Measurements from ENCODE around the gene GOLGA8M. TPM values are rescaled to one million over a fixed set of nuclear protein-coding genes. Genes with fewer than 3 reads are reported as not detected.
"Not testable (repeated sequence)": the region's sequence is repeated elsewhere in the genome, so short reads cannot be mapped to it uniquely, and the experiment has no call there.

The GOLGA8M gene, protein sequence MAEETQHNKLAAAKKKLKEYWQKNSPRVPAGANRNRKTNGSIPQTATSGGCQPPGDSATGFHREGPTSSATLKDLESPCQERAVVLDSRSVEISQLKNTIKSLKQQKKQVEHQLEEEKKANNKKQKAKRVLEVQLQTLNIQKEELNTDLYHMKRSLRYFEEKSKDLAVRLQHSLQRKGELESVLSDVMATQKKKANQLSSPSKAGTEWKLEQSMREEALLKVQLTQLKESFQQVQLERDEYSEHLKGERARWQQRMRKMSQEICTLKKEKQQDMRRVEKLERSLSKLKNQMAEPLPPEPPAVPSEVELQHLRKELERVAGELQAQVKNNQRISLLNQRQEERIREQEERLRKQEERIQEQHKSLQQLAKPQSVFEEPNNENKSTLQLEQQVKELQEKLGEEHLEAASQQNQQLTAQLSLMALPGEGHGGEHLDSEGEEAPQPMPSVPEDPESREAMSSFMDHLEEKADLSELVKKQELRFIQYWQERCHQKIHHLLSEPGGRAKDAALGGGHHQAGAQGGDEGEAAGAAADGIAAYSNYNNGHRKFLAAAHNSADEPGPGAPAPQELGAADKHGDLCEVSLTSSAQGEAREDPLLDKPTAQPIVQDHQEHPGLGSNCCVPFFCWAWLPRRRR
- total RNA-seq (0.24 TPM), polyA plus RNA-seq (0.21 TPM)
- long read RNA-seq, donor 1, result 0 reads
- long read RNA-seq, donor 2, result 0 reads
- long read RNA-seq, donor 3, result 0 reads
- long read RNA-seq, donor 4, result 0 reads
- long read RNA-seq, donor 5, result 0 reads
- long read RNA-seq, donor 6, result 0 reads
- long read RNA-seq, donor 7, result 0 reads
- long read RNA-seq, donor 8, result 0 reads
- long read RNA-seq, donor 9, result 0 reads
- long read RNA-seq, donor 10, result 0 reads

DNA sequence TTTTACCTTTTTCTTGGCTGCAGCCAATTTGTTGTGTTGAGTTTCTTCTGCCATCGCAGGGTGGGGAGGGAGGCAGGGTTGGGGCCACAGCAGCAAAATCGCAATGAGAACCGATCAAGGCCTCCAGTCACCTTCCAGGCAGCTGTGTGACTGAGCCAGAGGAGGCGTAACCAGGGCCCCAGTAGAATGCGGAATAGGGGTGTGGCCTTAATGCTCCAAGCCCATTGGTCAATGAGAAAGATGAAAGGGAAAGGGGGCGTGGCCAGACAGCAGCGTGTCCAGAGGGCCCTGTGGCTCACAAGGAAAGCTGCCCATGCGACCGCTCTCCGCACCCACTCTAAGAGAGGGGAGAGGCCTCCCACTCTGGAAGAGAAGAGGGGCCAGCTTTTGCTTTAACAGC lies at the start of gene GOLGA8M:
GOLGA8M (minus strand) TSS at position 152 of the 400 bp plus-strand sequence; CDS start at position 54, 98 bp downstream.
- H3K4me3 ChIP-seq (ENCODE audit: low read length in 2 of 2); H3K36me3 ChIP-seq (ENCODE audit: control insufficient read depth in 2 of 2, insufficient read depth in 2 of 2, low read length in 1 of 2); H3K4me1 ChIP-seq (ENCODE audit: control insufficient read depth in 2 of 2, insufficient read depth in 2 of 2, low read length in 2 of 2); H3K27me3 ChIP-seq (ENCODE audit: control insufficient read depth in 2 of 2, insufficient read depth in 1 of 2, low read length in 1 of 2); DNase-seq (ENCODE audit: low read depth in 6 of 9, low spot score in 9 of 9); H3K9me3 ChIP-seq (ENCODE audit: control insufficient read depth in 2 of 2, insufficient read depth in 1 of 2, low read length in 1 of 2); H3K27ac ChIP-seq (ENCODE audit: low read depth in 1 of 2, low read length in 1 of 2): not testable (repeated sequence)
- 100% methylated on average over 2 of the region's 10 CpGs for WGBS

DNA sequence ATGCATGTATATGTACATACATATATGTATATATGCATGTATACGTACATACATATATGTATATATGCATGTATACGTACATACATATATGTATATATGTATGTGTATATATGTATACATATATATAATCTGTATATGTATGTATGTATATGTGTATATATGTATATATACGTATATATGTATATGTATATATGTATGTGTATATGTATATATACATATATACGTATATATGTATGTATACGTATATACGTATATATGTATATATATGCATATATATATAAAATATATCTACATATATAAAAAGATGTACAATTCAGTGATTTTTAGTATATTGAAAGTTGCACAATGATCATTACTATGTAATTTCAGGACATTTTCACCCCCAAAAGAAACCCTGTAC lies 30.7 kb upstream of the GOLGA8M start:
- 82% methylated on average over 6 of the region's 6 CpGs for WGBS
- H3K36me3 ChIP-seq (ENCODE audit: control insufficient read depth in 2 of 2, insufficient read depth in 2 of 2, low read length in 1 of 2); H3K4me1 ChIP-seq (ENCODE audit: control insufficient read depth in 2 of 2, insufficient read depth in 2 of 2, low read length in 2 of 2); H3K27ac ChIP-seq (ENCODE audit: low read depth in 1 of 2, low read length in 1 of 2); H3K27me3 ChIP-seq (ENCODE audit: control insufficient read depth in 2 of 2, insufficient read depth in 1 of 2, low read length in 1 of 2); H3K9me3 ChIP-seq (ENCODE audit: control insufficient read depth in 2 of 2, insufficient read depth in 1 of 2, low read length in 1 of 2); DNase-seq (ENCODE audit: low read depth in 6 of 9, low spot score in 9 of 9); H3K4me3 ChIP-seq (ENCODE audit: low read length in 2 of 2): not testable (repeated sequence)

DNA sequence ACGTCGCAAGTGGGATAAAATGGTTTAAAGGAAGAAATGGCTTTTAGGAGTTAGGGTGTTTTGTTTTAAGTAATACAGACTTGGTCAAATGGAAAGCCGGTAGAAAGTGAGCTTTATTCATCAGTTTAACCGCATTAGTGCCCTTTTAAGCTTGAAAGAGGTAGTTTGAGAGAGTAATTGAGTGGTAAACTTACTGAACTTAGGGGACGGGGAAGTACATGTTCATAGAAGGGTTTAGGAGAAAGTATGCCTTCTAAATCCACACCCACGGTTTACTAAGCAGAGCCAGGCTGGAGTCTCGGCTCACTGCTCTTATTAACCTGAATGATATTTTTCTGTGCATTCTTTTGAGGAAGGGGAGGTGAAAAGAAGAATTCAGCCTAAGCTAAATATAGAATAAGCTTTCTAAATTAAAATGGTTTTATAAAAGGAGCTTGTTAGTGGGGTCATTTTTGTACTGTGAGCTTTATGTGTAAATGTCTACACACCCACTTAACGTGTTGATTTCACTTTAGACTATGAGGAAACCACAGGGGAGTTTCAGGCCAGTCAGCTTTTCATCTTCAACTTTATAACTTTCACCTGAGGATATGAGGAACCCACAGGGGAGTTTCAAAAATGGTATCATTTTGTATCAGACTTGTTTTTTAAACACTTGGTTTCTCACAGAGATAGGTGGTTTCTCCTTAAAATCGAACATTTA lies 26.5 kb upstream of the GOLGA8M start:
- WGBS, result 15% methylated on average over 8 of the region's 9 CpGs
- H3K27me3 ChIP-seq (ENCODE audit: control insufficient read depth in 2 of 2, insufficient read depth in 1 of 2, low read length in 1 of 2); H3K4me1 ChIP-seq (ENCODE audit: control insufficient read depth in 2 of 2, insufficient read depth in 2 of 2, low read length in 2 of 2); H3K27ac ChIP-seq (ENCODE audit: low read depth in 1 of 2, low read length in 1 of 2); H3K9me3 ChIP-seq (ENCODE audit: control insufficient read depth in 2 of 2, insufficient read depth in 1 of 2, low read length in 1 of 2); H3K4me3 ChIP-seq (ENCODE audit: low read length in 2 of 2); H3K36me3 ChIP-seq (ENCODE audit: control insufficient read depth in 2 of 2, insufficient read depth in 2 of 2, low read length in 1 of 2): not testable (repeated sequence)
- DNase-seq (ENCODE audit: low read depth in 6 of 9, low spot score in 9 of 9), result peak in 1 of 9 donors; percentile 37

DNA sequence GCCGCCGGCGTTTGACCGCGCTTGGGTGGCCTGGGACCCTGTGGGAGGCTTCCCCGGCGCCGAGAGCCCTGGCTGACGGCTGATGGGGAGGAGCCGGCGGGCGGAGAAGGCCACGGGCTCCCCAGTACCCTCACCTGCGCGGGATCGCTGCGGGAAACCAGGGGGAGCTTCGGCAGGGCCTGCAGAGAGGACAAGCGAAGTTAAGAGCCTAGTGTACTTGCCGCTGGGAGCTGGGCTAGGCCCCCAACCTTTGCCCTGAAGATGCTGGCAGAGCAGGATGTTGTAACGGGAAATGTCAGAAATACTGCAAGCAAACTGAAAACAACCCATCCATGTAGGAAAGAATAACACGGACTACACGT lies 26.0 kb upstream of the GOLGA8M start:
- not testable (repeated sequence) for DNase-seq (ENCODE audit: low read depth in 6 of 9, low spot score in 9 of 9); H3K27me3 ChIP-seq (ENCODE audit: control insufficient read depth in 2 of 2, insufficient read depth in 1 of 2, low read length in 1 of 2); H3K36me3 ChIP-seq (ENCODE audit: control insufficient read depth in 2 of 2, insufficient read depth in 2 of 2, low read length in 1 of 2); H3K9me3 ChIP-seq (ENCODE audit: control insufficient read depth in 2 of 2, insufficient read depth in 1 of 2, low read length in 1 of 2); H3K27ac ChIP-seq (ENCODE audit: low read depth in 1 of 2, low read length in 1 of 2); H3K4me1 ChIP-seq (ENCODE audit: control insufficient read depth in 2 of 2, insufficient read depth in 2 of 2, low read length in 2 of 2)
- H3K4me3 ChIP-seq (ENCODE audit: low read length in 2 of 2), result peak overlapping the region in 1 of 2 donors; percentile 42
- WGBS, result 4% methylated on average over 3 of the region's 23 CpGs

DNA sequence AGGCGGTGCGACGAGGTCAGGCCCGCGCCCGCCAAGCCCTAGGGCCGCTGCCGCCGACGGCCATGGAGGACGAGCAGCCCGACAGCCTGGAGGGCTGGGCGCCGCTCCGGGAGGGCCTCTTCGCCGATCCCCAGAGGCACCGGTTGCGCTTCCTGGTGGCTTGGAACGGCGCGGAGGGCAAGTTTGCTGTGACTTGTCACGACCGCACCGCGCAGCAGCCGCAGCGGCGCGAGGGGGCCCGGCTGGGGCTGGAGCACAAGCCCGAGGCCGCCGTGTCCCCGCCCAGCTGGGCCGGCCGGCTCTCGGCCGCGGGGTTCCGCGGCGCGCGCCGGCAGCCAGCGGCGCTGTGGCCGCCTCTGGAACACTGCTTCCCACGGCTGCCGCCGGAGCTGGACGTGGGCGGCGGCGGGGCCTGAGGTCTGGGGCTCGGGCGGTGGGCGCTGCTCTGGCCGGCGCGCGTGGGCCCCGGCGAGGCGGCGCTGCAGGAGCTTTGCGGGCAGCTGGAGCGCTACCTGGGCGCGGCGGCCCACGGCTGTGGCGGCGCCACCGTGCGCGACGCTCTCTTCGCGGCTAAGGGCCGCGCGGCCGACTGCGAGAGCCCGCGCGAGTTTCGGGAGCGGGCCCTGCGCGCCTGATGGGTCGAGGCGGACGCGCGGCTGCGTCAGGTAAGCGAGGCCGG lies 25.4 kb upstream of the GOLGA8M start:
- H3K36me3 ChIP-seq (ENCODE audit: control insufficient read depth in 2 of 2, insufficient read depth in 2 of 2, low read length in 1 of 2); H3K4me1 ChIP-seq (ENCODE audit: control insufficient read depth in 2 of 2, insufficient read depth in 2 of 2, low read length in 2 of 2); H3K27me3 ChIP-seq (ENCODE audit: control insufficient read depth in 2 of 2, insufficient read depth in 1 of 2, low read length in 1 of 2); H3K9me3 ChIP-seq (ENCODE audit: control insufficient read depth in 2 of 2, insufficient read depth in 1 of 2, low read length in 1 of 2): not testable (repeated sequence)
- WGBS, result under 1% methylated on average over 88 of the region's 101 CpGs
- Histone ChIP-seq H3K27ac (ENCODE audit: low read depth in 1 of 2, low read length in 1 of 2) (peak overlapping the region in 1 of 2 donors; percentile 58), H3K4me3 (ENCODE audit: low read length in 2 of 2) (peak overlapping the region in 1 of 2 donors; percentile 42)
- peak in 2 of 9 donors; percentile 2 to 26 for DNase-seq (ENCODE audit: low read depth in 6 of 9, low spot score in 9 of 9)

DNA sequence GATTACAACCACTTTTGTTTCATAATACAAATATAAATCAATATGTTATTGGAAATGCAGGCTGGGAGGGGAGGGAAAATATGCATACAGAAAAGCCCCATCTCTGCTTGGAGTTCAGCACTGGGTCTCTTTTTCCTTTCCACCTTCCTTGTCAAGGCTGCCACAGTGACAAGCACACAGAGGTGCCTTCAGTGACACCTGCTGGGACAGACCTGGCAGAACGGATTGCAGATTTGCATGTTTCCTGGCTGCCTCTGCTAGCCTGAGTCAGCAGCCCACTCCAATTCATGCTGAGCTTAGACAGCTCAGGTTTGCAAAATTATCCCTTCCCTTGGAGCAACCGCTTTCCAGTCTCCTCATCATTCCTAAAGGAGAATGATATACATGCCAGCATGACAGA lies 15.8 kb upstream of the GOLGA8M start:
- WGBS, result 13% methylated on average over 2 of the region's 2 CpGs
- peak in 2 of 9 donors; percentile 19 to 39 for DNase-seq (ENCODE audit: low read depth in 6 of 9, low spot score in 9 of 9)

DNA sequence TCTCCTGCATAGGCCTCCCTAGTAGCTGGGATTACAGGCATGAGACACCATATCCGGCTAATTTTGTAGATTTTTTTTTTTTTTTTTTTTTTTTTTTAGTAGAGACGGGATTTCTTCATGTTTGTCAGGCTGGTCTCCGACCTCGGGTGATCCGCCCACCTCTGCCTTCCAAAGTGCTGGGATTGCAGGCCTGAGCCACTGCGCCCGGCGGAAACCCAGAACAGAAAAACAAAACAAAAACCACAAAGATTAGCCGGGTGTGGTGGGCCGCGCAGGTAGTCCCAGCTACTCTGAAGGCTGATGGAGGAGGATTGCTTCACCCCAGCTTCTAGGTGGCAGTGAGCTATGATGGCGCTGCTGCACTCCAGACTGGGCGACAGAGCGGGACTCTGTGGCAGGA lies 14.8 kb upstream of the GOLGA8M start:
- not testable (repeated sequence) for H3K4me3 ChIP-seq (ENCODE audit: low read length in 2 of 2); H3K9me3 ChIP-seq (ENCODE audit: control insufficient read depth in 2 of 2, insufficient read depth in 1 of 2, low read length in 1 of 2); DNase-seq (ENCODE audit: low read depth in 6 of 9, low spot score in 9 of 9); H3K36me3 ChIP-seq (ENCODE audit: control insufficient read depth in 2 of 2, insufficient read depth in 2 of 2, low read length in 1 of 2); H3K4me1 ChIP-seq (ENCODE audit: control insufficient read depth in 2 of 2, insufficient read depth in 2 of 2, low read length in 2 of 2); H3K27me3 ChIP-seq (ENCODE audit: control insufficient read depth in 2 of 2, insufficient read depth in 1 of 2, low read length in 1 of 2); H3K27ac ChIP-seq (ENCODE audit: low read depth in 1 of 2, low read length in 1 of 2)
- WGBS, result 96% methylated on average over 14 of the region's 14 CpGs

More for the DNA sequence above, 15.8 kb upstream of the GOLGA8M start:
- H3K4me1 ChIP-seq (ENCODE audit: control insufficient read depth in 2 of 2, insufficient read depth in 2 of 2, low read length in 2 of 2); H3K36me3 ChIP-seq (ENCODE audit: control insufficient read depth in 2 of 2, insufficient read depth in 2 of 2, low read length in 1 of 2); H3K27ac ChIP-seq (ENCODE audit: low read depth in 1 of 2, low read length in 1 of 2); H3K4me3 ChIP-seq (ENCODE audit: low read length in 2 of 2); H3K9me3 ChIP-seq (ENCODE audit: control insufficient read depth in 2 of 2, insufficient read depth in 1 of 2, low read length in 1 of 2); H3K27me3 ChIP-seq (ENCODE audit: control insufficient read depth in 2 of 2, insufficient read depth in 1 of 2, low read length in 1 of 2): not testable (repeated sequence)

DNA sequence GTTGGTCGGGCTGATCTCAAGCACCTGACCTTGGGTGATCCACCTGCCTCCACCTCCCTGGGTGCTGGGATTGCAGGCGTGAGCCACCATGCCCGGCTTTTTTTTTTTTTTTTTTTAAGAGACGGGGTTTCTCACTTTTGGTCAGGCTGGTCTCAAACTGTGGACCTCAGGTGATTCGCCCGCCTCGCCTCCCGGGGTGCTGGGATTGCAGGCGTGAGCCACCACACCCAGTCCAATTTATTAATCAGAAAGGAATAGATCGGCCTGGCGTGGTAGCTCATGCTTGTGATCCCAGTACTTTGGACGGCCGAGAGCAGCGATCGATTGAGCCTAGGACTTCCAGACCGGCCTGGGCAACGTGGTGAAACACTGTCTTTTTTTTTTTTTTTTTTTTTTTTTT lies 13.9 kb upstream of the GOLGA8M start:
- no peaks in the 10 kb centered on the region for H3K36me3 ChIP-seq (ENCODE audit: control insufficient read depth in 2 of 2, insufficient read depth in 2 of 2, low read length in 1 of 2)
- no peaks in the 10 kb centered on the region for H3K4me1 ChIP-seq (ENCODE audit: control insufficient read depth in 2 of 2, insufficient read depth in 2 of 2, low read length in 2 of 2)
- H3K27ac ChIP-seq (ENCODE audit: low read depth in 1 of 2, low read length in 1 of 2), result no peak overlapping the region
- no peaks in the 10 kb centered on the region for H3K27me3 ChIP-seq (ENCODE audit: control insufficient read depth in 2 of 2, insufficient read depth in 1 of 2, low read length in 1 of 2)
- no peak overlapping the region for H3K4me3 ChIP-seq (ENCODE audit: low read length in 2 of 2)
- H3K9me3 ChIP-seq (ENCODE audit: control insufficient read depth in 2 of 2, insufficient read depth in 1 of 2, low read length in 1 of 2), result no peaks in the 10 kb centered on the region
- 98% methylated on average over 17 of the region's 17 CpGs for WGBS
- DNase-seq (ENCODE audit: low read depth in 6 of 9, low spot score in 9 of 9), result no peak
